Measurements from ENCODE around the gene MLF2.

DNA sequence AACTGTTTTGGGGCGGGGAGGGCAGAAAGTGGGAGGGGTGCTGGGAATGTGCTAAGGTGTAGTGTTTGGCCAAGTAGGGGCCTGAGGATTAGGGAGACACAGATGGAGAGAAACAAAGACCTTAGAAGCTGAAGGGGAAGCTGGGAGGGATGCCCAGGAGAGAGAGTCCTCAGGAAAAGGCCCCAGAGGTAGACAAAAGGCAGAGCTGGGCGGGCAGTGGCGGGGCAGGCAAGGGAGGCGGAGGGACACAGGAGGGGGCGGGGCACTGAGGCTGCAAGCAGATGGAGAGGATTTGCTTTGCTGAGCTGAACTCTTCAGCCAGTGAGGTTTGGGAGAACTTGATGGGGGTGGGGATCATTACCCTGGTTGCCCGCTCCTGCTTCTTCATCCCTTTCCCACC is 16.0 kb upstream of the MLF2 start:
- TF ChIP-seq, protein P1, sequence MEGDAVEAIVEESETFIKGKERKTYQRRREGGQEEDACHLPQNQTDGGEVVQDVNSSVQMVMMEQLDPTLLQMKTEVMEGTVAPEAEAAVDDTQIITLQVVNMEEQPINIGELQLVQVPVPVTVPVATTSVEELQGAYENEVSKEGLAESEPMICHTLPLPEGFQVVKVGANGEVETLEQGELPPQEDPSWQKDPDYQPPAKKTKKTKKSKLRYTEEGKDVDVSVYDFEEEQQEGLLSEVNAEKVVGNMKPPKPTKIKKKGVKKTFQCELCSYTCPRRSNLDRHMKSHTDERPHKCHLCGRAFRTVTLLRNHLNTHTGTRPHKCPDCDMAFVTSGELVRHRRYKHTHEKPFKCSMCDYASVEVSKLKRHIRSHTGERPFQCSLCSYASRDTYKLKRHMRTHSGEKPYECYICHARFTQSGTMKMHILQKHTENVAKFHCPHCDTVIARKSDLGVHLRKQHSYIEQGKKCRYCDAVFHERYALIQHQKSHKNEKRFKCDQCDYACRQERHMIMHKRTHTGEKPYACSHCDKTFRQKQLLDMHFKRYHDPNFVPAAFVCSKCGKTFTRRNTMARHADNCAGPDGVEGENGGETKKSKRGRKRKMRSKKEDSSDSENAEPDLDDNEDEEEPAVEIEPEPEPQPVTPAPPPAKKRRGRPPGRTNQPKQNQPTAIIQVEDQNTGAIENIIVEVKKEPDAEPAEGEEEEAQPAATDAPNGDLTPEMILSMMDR (IDR thresholded peaks at IDR 0.05), result no peak
- TF ChIP-seq POLR2A (IDR thresholded peaks at IDR 0.05), result no peak
